A549 (cell line): ENCODE measurements around the gene IL1A. TPM values are rescaled to one million over a fixed set of nuclear protein-coding genes. Genes with fewer than 3 reads are reported as not detected.

Experiments
- ATAC-seq, 2 experiments: fragments of 200-7000 bp in 1 of 2; fragments of >200 bp in 1 of 2; cut with Nextera tagmentation in 1 of 2; cut with Tn5 transposase in 1 of 2; 3 replicates each; pipeline versions ENCODE4 v1.8.0 to v1.9.1; 2018 to 2020; ENCODE audit warnings: mild to moderate bottlenecking in 1 of 2, moderate library complexity in 1 of 2
- CTCF ChIA-PET: fragments of 300-600 bp; sonication (Branson Sonifier 250); formaldehyde crosslinking; extraction: SDS; loops from one replicate; lab custom pipeline; 2021; ENCODE audit warnings: antibody characterized with exemption, inconsistent platforms; lab: Yijun Ruan, JAX
- POLR2A ChIA-PET: fragments of 350-600 bp; formaldehyde crosslinking; extraction: SDS; loops from one replicate; lab custom pipeline; 2021; ENCODE audit warnings: antibody characterized with exemption, inconsistent platforms; lab: Yijun Ruan, JAX
- DNase-seq, 2 experiments: peaks; one replicate each; pipeline versions ENCODE4 v3.0.0 to v3.0.0-alpha.2; 2011 to 2016; ENCODE audit warnings: low read depth in 1 of 2, low spot score in 1 of 2
- FAIRE-seq: peaks from 2 replicates; lab custom pipeline; 2011; peaks lifted over from hg19 to GRCh38; lab: Jason Lieb, UNC
- H3K27ac ChIP-seq, 2 experiments: fragments of >200 bp; sonication (Bioruptor Twin); formaldehyde crosslinking; 3 replicates each; pipeline ENCODE4 v1.5.1; 2016 to 2017
- H3K4me1 ChIP-seq: fragments of >200 bp; sonication (Bioruptor Twin); formaldehyde crosslinking; 3 replicates; pipeline ENCODE4 v1.6.1; 2016
- H3K4me2 ChIP-seq: fragments of >200 bp; sonication (Bioruptor Twin); formaldehyde crosslinking; 3 replicates; pipeline ENCODE4 v1.6.1; 2016
- H3K4me3 ChIP-seq: fragments of >200 bp; sonication (Bioruptor Twin); formaldehyde crosslinking; 3 replicates; pipeline ENCODE4 v1.5.1; 2016
- H3K9me3 ChIP-seq: fragments of >200 bp; sonication (Bioruptor Twin); formaldehyde crosslinking; 3 replicates; pipeline ENCODE4 v1.6.1; 2016
- BHLHE40 ChIP-seq: IDR thresholded peaks from 2 replicates; pipeline ENCODE4 v1.6.1; 2012; ENCODE audit warnings: low read depth, low read length, inconsistent platforms
- CBX8 ChIP-seq: fragments of 200-600 bp; sonication (generic); IDR thresholded peaks from 2 replicates; pipeline ENCODE4 v1.6.1; 2016
- CTCF ChIP-seq: fragments of >200 bp; sonication (Bioruptor Twin); formaldehyde crosslinking; IDR thresholded peaks from 3 replicates; pipeline ENCODE4 v1.5.1; 2016
- E2F6 ChIP-seq: IDR thresholded peaks from 2 replicates; pipeline ENCODE4 v1.6.1; 2012; ENCODE audit warnings: low read depth, borderline replicate concordance
- EHMT2 ChIP-seq: fragments of 200-600 bp; sonication (generic); IDR thresholded peaks from 2 replicates; pipeline ENCODE4 v1.6.1; 2016; ENCODE audit warnings: antibody characterized with exemption, low read depth, mild to moderate bottlenecking, moderate library complexity
- ELK1 ChIP-seq: fragments of 150-350 bp; IDR thresholded peaks from 2 replicates; pipeline ENCODE4 v1.6.1; 2014; ENCODE audit warnings: low read depth, mild to moderate bottlenecking, low read length
- HDAC2 ChIP-seq: fragments of 200-600 bp; sonication (generic); IDR thresholded peaks from 2 replicates; pipeline ENCODE4 v1.6.1; 2016
- HES2 ChIP-seq: fragments of >200 bp; sonication (Bioruptor Twin); formaldehyde crosslinking; IDR thresholded peaks from 2 replicates; pipeline ENCODE4 v1.6.1; 2016
- HEYL ChIP-seq: fragments of 250-450 bp; sonication (Bioruptor Pico); IDR thresholded peaks from 2 replicates; pipeline ENCODE4 v1.8.0; 2021; ENCODE audit warnings: mild to moderate bottlenecking, moderate library complexity
- HOXA7 ChIP-seq: fragments of 250-450 bp; sonication (Bioruptor Pico); IDR thresholded peaks from 2 replicates; pipeline ENCODE4 v1.5.0; 2020; ENCODE audit warnings: mild to moderate bottlenecking, moderate library complexity
- JUN ChIP-seq, 2 experiments: fragments of >200 bp; sonication (Bioruptor Twin); formaldehyde crosslinking; IDR thresholded peaks; 2 replicates in 1 of 2; 3 replicates in 1 of 2; pipeline ENCODE4 v1.6.1; 2016 to 2017
- JUNB ChIP-seq: fragments of >200 bp; sonication (Bioruptor Twin); formaldehyde crosslinking; IDR thresholded peaks from 2 replicates; pipeline ENCODE4 v1.6.1; 2016
- MAX ChIP-seq: IDR thresholded peaks from 2 replicates; pipeline ENCODE4 v1.6.1; 2012
- MAZ ChIP-seq: fragments of 150-350 bp; IDR thresholded peaks from 2 replicates; pipeline ENCODE4 v1.6.1; 2014; ENCODE audit warnings: antibody characterized with exemption, low read depth, low read length, borderline replicate concordance
- MYC ChIP-seq: IDR thresholded peaks from 2 replicates; pipeline ENCODE4 v1.6.1; 2012; ENCODE audit warnings: mild to moderate bottlenecking, inconsistent platforms, low read length, improper control_type of control experiment, borderline replicate concordance
- NFE2L2 ChIP-seq: fragments of 150-350 bp; conservative IDR thresholded peaks from 2 replicates; pipeline ENCODE4 v1.6.1; 2014; ENCODE audit warnings: low read length
- NPAS2 ChIP-seq: fragments of 250-450 bp; sonication (Bioruptor Pico); IDR thresholded peaks from 2 replicates; pipeline ENCODE4 v1.8.0; 2022; ENCODE audit warnings: mild to moderate bottlenecking, moderate library complexity, borderline replicate concordance
- NR3C1 ChIP-seq: fragments of >200 bp; sonication (Bioruptor Twin); formaldehyde crosslinking; IDR thresholded peaks from 3 replicates; pipeline ENCODE4 v1.6.1; 2017
- PBX3 ChIP-seq: IDR thresholded peaks from 2 replicates; pipeline ENCODE4 v1.6.1; 2012
- PHF8 ChIP-seq: fragments of 200-600 bp; sonication (generic); IDR thresholded peaks from 2 replicates; pipeline ENCODE4 v1.6.1; 2016; ENCODE audit warnings: low read depth, mild to moderate bottlenecking, antibody characterized with exemption, moderate library complexity, borderline replicate concordance
- RCOR1 ChIP-seq: fragments of 150-350 bp; IDR thresholded peaks from 2 replicates; pipeline ENCODE4 v1.6.1; 2014; ENCODE audit warnings: antibody characterized with exemption, low read length, low read depth
- RNF2 ChIP-seq: fragments of 200-600 bp; sonication (generic); IDR thresholded peaks from 2 replicates; pipeline ENCODE4 v1.6.1; 2016; ENCODE audit warnings: low read depth, mild to moderate bottlenecking, antibody characterized with exemption, moderate library complexity, borderline replicate concordance
- SMC3 ChIP-seq: fragments of >200 bp; sonication (Bioruptor Twin); formaldehyde crosslinking; IDR thresholded peaks from 3 replicates; pipeline ENCODE4 v1.6.1; 2018; ENCODE audit warnings: inconsistent platforms
- ZFP36 ChIP-seq: fragments of 450-650 bp; IDR thresholded peaks from 2 replicates; pipeline ENCODE4 v1.6.1; 2014; ENCODE audit warnings: borderline replicate concordance; ENCODE audit not compliant: partially characterized antibody
- ZNF302 ChIP-seq: fragments of 250-450 bp; sonication (Bioruptor Pico); IDR thresholded peaks from 2 replicates; pipeline ENCODE4 v1.9.0; 2021; ENCODE audit warnings: inconsistent platforms, mild to moderate bottlenecking, moderate library complexity
- WGBS: methylation state at CpG from one replicate; pipeline ENCODE4 v1.1.6; 2017; ENCODE audit errors: missing lambda C conversion rate; 5-methylcytosine and 5-hydroxymethylcytosine counted together
- polyA plus RNA-seq, 4 experiments: library from polyadenylated mRNA; depleted of rRNA in 3 of 4; stranded (reverse); fragments of >200 nt; fragmentation: RNase III in 1 of 4; extraction: RNeasy Plus Mini Kit Qiagen cat#74134 plus additional on column Dnase treatment in 1 of 4; gene quantifications; 2 replicates in 3 of 4; 3 replicates in 1 of 4; pipeline ENCODE4 v1.2.3, GENCODE V29; 2011 to 2017

IL1A gene
- polyA plus RNA-seq, 2 of the 4 experiments (the other 2 are of a cell fraction), result 0.25 TPM; not detected in 1

- H3K27ac ChIP-seq, result no peak overlapping the region
- FAIRE-seq (no peak), DNase-seq (no peak), ATAC-seq (no peak)
- no peaks in the 10 kb centered on the region for H3K4me1 ChIP-seq
- no peak for TF ChIP-seq EHMT2
- TF ChIP-seq JUN (IDR thresholded peaks at IDR 0.05), result no peak
- no peak for TF ChIP-seq CBX8
- no peak for TF ChIP-seq JUNB
- no peak for TF ChIP-seq ELK1
- TF ChIP-seq E2F6, result no peak
- TF ChIP-seq BHLHE40, result no peak
- no peak for TF ChIP-seq PBX3
- CTCF ChIA-PET, result no interaction called here
- H3K4me2 ChIP-seq, result no peak overlapping the region
- H3K9me3 ChIP-seq, result no peaks in the 10 kb centered on the region
- no peak overlapping the region for H3K4me3 ChIP-seq
- POLR2A ChIA-PET, result no interaction called here
Observed at GRCh38 chr2:112777036-112777435, 7.3 kb downstream of the IL1A start.

GRCh38 chr2:112776113-112776512 is 8.2 kb downstream of the IL1A start:
- no peak overlapping the region for H3K4me2 ChIP-seq
- no peaks in the 10 kb centered on the region for H3K4me1 ChIP-seq
- H3K9me3 ChIP-seq, result no peaks in the 10 kb centered on the region
- WGBS, result 75% methylated on average over 1 of the region's 3 CpGs
- TF ChIP-seq HEYL (CRISPR knock-in tag) (no peak), MAX (no peak), RNF2 (no peak), MAZ (no peak), RCOR1 (no peak), SMC3 (no peak), NR3C1 (no peak), HES2 (no peak), CBX8 (no peak), NPAS2 (CRISPR knock-in tag) (no peak), ELK1 (no peak), ZFP36 (no peak)
- no peak overlapping the region for H3K27ac ChIP-seq
- H3K4me3 ChIP-seq, result no peak overlapping the region
- FAIRE-seq, result no peak
- POLR2A ChIA-PET, result no interaction called here
- no peak for DNase-seq
- CTCF ChIA-PET, result no interaction called here
- no peak for ATAC-seq

- WGBS, result 88% methylated on average over 3 of the region's 3 CpGs
- Histone ChIP-seq H3K27ac (no peak overlapping the region), H3K4me3 (no peak overlapping the region), H3K4me2 (no peak overlapping the region), H3K4me1 (no peaks in the 10 kb centered on the region), H3K9me3 (no peaks in the 10 kb centered on the region)
- no peak for ATAC-seq
- CTCF ChIA-PET, result interaction anchor here (2.5 kb wide), 1 partner anchor 25 kb away, joined by 7 read pairs; no protein-coding TSS in a partner anchor
- no peak for FAIRE-seq
- POLR2A ChIA-PET, result interaction anchor here (0.6 kb wide), 1 partner anchor 157 kb away, joined by 19 read pairs; no protein-coding TSS in a partner anchor
- DNase-seq, result no peak
- TF ChIP-seq MYC, result no peak
- TF ChIP-seq HDAC2, result no peak
- TF ChIP-seq BHLHE40, result no peak
- no peak for TF ChIP-seq ZNF302 (CRISPR knock-in tag)
- no peak for TF ChIP-seq MAX
- no peak for TF ChIP-seq SMC3
- TF ChIP-seq NFE2L2, result no peak
- TF ChIP-seq JUN (IDR thresholded peaks at IDR 0.05), result no peak
- no peak for TF ChIP-seq JUNB
- no peak for TF ChIP-seq PHF8
- TF ChIP-seq HOXA7 (CRISPR knock-in tag), result no peak
- no peak for TF ChIP-seq CTCF
- TF ChIP-seq, all 56 proteins: peak for 0
Observed at GRCh38 chr2:112774536-112775285, 9.6 kb downstream of the IL1A start.
